Measurements from ENCODE around the gene SLC7A1. TPM values are rescaled to one million over a fixed set of nuclear protein-coding genes. Genes with fewer than 3 reads are reported as not detected.

SLC7A1 gene
- total RNA-seq, 1 donor from 2014 or later: 43.2 TPM

GRCh38 chr13:29489650-29490560 is 105.6 kb downstream of the SLC7A1 start:
- no peak overlapping the region for H3K4me3 ChIP-seq
- no peaks in the 10 kb centered on the region for H3K36me3 ChIP-seq
- H3K27ac ChIP-seq: no peak overlapping the region
- no peaks in the 10 kb centered on the region for H3K9me3 ChIP-seq
- H3K27me3 ChIP-seq: no peaks in the 10 kb centered on the region
- DNase-seq (ENCODE audit: extremely low spot score in 2 of 2): no peak
- intact Hi-C loops (cut with DNase I): no loop called here
- TF ChIP-seq POLR2A (IDR thresholded peaks at IDR 0.05) (no peak), CTCF (IDR thresholded peaks at IDR 0.05) (no peak), POLR2AphosphoS5 (IDR thresholded peaks at IDR 0.05; ENCODE audit: insufficient read depth in 1 of 2, low read depth in 1 of 2) (no peak)
- no peaks in the 10 kb centered on the region for H3K4me1 ChIP-seq

- Histone ChIP-seq H3K4me1 (no peaks in the 10 kb centered on the region), H3K27me3 (no peaks in the 10 kb centered on the region), H3K4me3 (no peak overlapping the region), H3K36me3 (no peaks in the 10 kb centered on the region), H3K9me3 (no peaks in the 10 kb centered on the region), H3K27ac (no peak overlapping the region)
- intact Hi-C loops (cut with DNase I): no loop called here
- DNase-seq (ENCODE audit: extremely low spot score in 2 of 2): no peak
- no peak for TF ChIP-seq POLR2AphosphoS5 (IDR thresholded peaks at IDR 0.05; ENCODE audit: insufficient read depth in 1 of 2, low read depth in 1 of 2)
- TF ChIP-seq POLR2A (IDR thresholded peaks at IDR 0.05): no peak
- no peak for TF ChIP-seq CTCF (IDR thresholded peaks at IDR 0.05)
Observed at GRCh38 chr13:29487466-29488454, 107.7 kb downstream of the SLC7A1 start.

GRCh38 chr13:29486551-29486950 is 108.9 kb downstream of the SLC7A1 start:
- no peak for DNase-seq (ENCODE audit: extremely low spot score in 2 of 2)
- Histone ChIP-seq H3K9me3 (no peaks in the 10 kb centered on the region), H3K27me3 (no peaks in the 10 kb centered on the region), H3K4me1 (no peaks in the 10 kb centered on the region), H3K36me3 (no peaks in the 10 kb centered on the region), H3K4me3 (no peak overlapping the region), H3K27ac (no peak overlapping the region)
- TF ChIP-seq CTCF (IDR thresholded peaks at IDR 0.05) (no peak), POLR2A (IDR thresholded peaks at IDR 0.05) (no peak), POLR2AphosphoS5 (IDR thresholded peaks at IDR 0.05; ENCODE audit: insufficient read depth in 1 of 2, low read depth in 1 of 2) (no peak)
- intact Hi-C loops (cut with DNase I): no loop called here

GRCh38 chr13:29484796-29485195 is 110.7 kb downstream of the SLC7A1 start:
- no peaks in the 10 kb centered on the region for H3K4me1 ChIP-seq

More at GRCh38 chr13:29484796-29485195, 110.7 kb downstream of the SLC7A1 start:
- H3K4me3 ChIP-seq: no peak overlapping the region
- H3K36me3 ChIP-seq: no peaks in the 10 kb centered on the region
- no peak for DNase-seq (ENCODE audit: extremely low spot score in 2 of 2)
- intact Hi-C loops (cut with DNase I): no loop called here
- no peak overlapping the region for H3K27ac ChIP-seq
- no peaks in the 10 kb centered on the region for H3K9me3 ChIP-seq
- TF ChIP-seq POLR2AphosphoS5 (IDR thresholded peaks at IDR 0.05; ENCODE audit: insufficient read depth in 1 of 2, low read depth in 1 of 2) (no peak), CTCF (IDR thresholded peaks at IDR 0.05) (no peak), POLR2A (IDR thresholded peaks at IDR 0.05) (no peak)
- H3K27me3 ChIP-seq: no peaks in the 10 kb centered on the region

Measured in vagina (tissue), 2 donors.